MM.1S (cell line): ENCODE results near the gene ATG14.
A peak's percentile ranks its signal among the peaks of the same experiment; 100 is the strongest.

Source experiments
- DNase-seq: peaks from one replicate; pipeline ENCODE4 v3.0.0-alpha.2; 2015
- H2AFZ ChIP-seq: fragments of 300-600 bp; sonication (generic); 2 replicates; pipeline ENCODE4 v1.6.0; 2016; ENCODE audit warnings: antibody characterized with exemption, low read length
- H3F3A ChIP-seq: fragments of 300-600 bp; sonication (generic); 2 replicates; pipeline ENCODE4 v1.6.1; 2016; ENCODE audit warnings: mild to moderate bottlenecking, antibody characterized with exemption, low read length, moderate library complexity, mixed read lengths; ENCODE audit not compliant: insufficient read depth
- H3K27ac ChIP-seq: fragments of 300-600 bp; sonication (generic); 2 replicates; pipeline ENCODE4 v1.5.1; 2016; ENCODE audit warnings: mild to moderate bottlenecking, low read length
- H3K27me3 ChIP-seq: fragments of 300-600 bp; sonication (generic); replicated peaks from 2 replicates; pipeline ENCODE4 v1.6.0; 2016; ENCODE audit warnings: low read length; ENCODE audit not compliant: insufficient read depth
- H3K36me3 ChIP-seq: fragments of 300-600 bp; sonication (generic); replicated peaks from 2 replicates; pipeline ENCODE4 v1.6.1; 2016; ENCODE audit warnings: mild to moderate bottlenecking, low read length, mixed read lengths; ENCODE audit not compliant: insufficient read depth
- H3K4me1 ChIP-seq: fragments of 300-600 bp; sonication (generic); 2 replicates; pipeline ENCODE4 v1.6.1; 2016; ENCODE audit warnings: low read length, mixed read lengths
- H3K4me2 ChIP-seq: fragments of 300-600 bp; sonication (generic); 2 replicates; pipeline ENCODE4 v1.6.0; 2016; ENCODE audit warnings: low read depth, low read length
- H3K4me3 ChIP-seq: fragments of 300-600 bp; sonication (generic); 2 replicates; pipeline ENCODE4 v1.5.1; 2016; ENCODE audit warnings: low read length, mixed read lengths
- H3K79me2 ChIP-seq: fragments of 300-600 bp; sonication (generic); 2 replicates; pipeline ENCODE4 v1.6.1; 2016; ENCODE audit warnings: mixed run types, low read length, mixed read lengths
- H3K9ac ChIP-seq: fragments of 300-600 bp; sonication (generic); 2 replicates; pipeline ENCODE4 v1.6.1; 2016; ENCODE audit warnings: low read length, mixed read lengths
- H3K9me2 ChIP-seq: fragments of 300-600 bp; sonication (generic); replicated peaks from 2 replicates; pipeline ENCODE4 v1.6.1; 2016; ENCODE audit warnings: mild to moderate bottlenecking, low read length, mixed read lengths; ENCODE audit not compliant: insufficient read depth
- H3K9me3 ChIP-seq: fragments of 300-600 bp; sonication (generic); replicated peaks from 2 replicates; pipeline ENCODE4 v1.6.1; 2016; ENCODE audit warnings: mild to moderate bottlenecking, low read length, mixed read lengths; ENCODE audit not compliant: insufficient read depth
- H4K20me1 ChIP-seq: fragments of 300-600 bp; sonication (generic); 2 replicates; pipeline ENCODE4 v1.6.1; 2016; ENCODE audit warnings: mild to moderate bottlenecking, low read length, moderate library complexity, mixed read lengths; ENCODE audit not compliant: insufficient read depth
- CTCF ChIP-seq: fragments of 300-600 bp; sonication (generic); IDR thresholded peaks from 2 replicates; pipeline ENCODE4 v1.5.1; 2016; ENCODE audit warnings: antibody characterized with exemption, low read length, mixed read lengths
- EZH2 ChIP-seq: fragments of 300-600 bp; sonication (generic); optimal IDR thresholded peaks from 2 replicates; pipeline ENCODE3; 2017; ENCODE audit warnings: low read depth, mild to moderate bottlenecking, antibody characterized with exemption, low read length, mixed read lengths
- EZH2phosphoT487 ChIP-seq: fragments of 300-600 bp; sonication (generic); IDR thresholded peaks from 2 replicates; pipeline ENCODE4 v1.6.1; 2018; ENCODE audit warnings: antibody characterized with exemption, low read length

Gene ATG14

GRCh38 chr14:55433880-55434804 is 22.5 kb upstream of the ATG14 start:
- Histone ChIP-seq H2AFZ (peak overlapping the region; percentile 35; the same call in 1 of the 2 replicates), H3K9ac (no peak overlapping the region), H3K27me3 (no peaks in the 10 kb centered on the region), H4K20me1 (no peaks in the 10 kb centered on the region), H3K36me3 (no peaks in the 10 kb centered on the region), H3K4me3 (no peak overlapping the region), H3K27ac (no peak overlapping the region), H3F3A (peaks cover 4% of the 10 kb centered on the region), H3K4me2 (peak overlapping the region; percentile 43), H3K4me1 (peaks cover 24% of the 10 kb centered on the region), H3K9me2 (no peaks in the 10 kb centered on the region), H3K79me2 (no peaks in the 10 kb centered on the region), H3K9me3 (no peaks in the 10 kb centered on the region)
- no peak for DNase-seq
- TF ChIP-seq EZH2 (no peak), CTCF (no peak), EZH2phosphoT487 (no peak)

GRCh38 chr14:55432628-55433027 is 21.0 kb upstream of the ATG14 start:
- no peak for DNase-seq
- no peak overlapping the region for H3K4me3 ChIP-seq
- TF ChIP-seq EZH2phosphoT487, result no peak
- no peaks in the 10 kb centered on the region for H4K20me1 ChIP-seq
- H3K27ac ChIP-seq, result no peak overlapping the region
- no peaks in the 10 kb centered on the region for H3K9me2 ChIP-seq
- H3K4me1 ChIP-seq, result peaks cover 32% of the 10 kb centered on the region
- H3K9ac ChIP-seq, result no peak overlapping the region
- H3F3A ChIP-seq, result peaks cover 9% of the 10 kb centered on the region
- no peaks in the 10 kb centered on the region for H3K36me3 ChIP-seq
- H3K27me3 ChIP-seq, result no peaks in the 10 kb centered on the region
- no peak overlapping the region for H3K4me2 ChIP-seq
- H3K79me2 ChIP-seq, result no peaks in the 10 kb centered on the region
- no peaks in the 10 kb centered on the region for H3K9me3 ChIP-seq
- no peak overlapping the region for H2AFZ ChIP-seq

GRCh38 chr14:55430024-55430690 is 18.5 kb upstream of the ATG14 start:
- H2AFZ ChIP-seq, result peak overlapping the region; percentile 34; the same call in 1 of the 2 replicates
- H3K79me2 ChIP-seq, result no peaks in the 10 kb centered on the region
- no peaks in the 10 kb centered on the region for H4K20me1 ChIP-seq
- H3K4me3 ChIP-seq, result peak overlapping the region; percentile 39; the same call in 1 of the 2 replicates
- peak overlapping the region; percentile 74 for H3K4me2 ChIP-seq
- peak overlapping the region; percentile 68 for H3K9ac ChIP-seq
- TF ChIP-seq EZH2 (no peak), CTCF (peak; percentile 38)
- peak overlapping the region; percentile 97 for H3K27ac ChIP-seq
- peaks cover 32% of the 10 kb centered on the region for H3K4me1 ChIP-seq
- H3K9me3 ChIP-seq, result no peaks in the 10 kb centered on the region
- H3K27me3 ChIP-seq, result no peaks in the 10 kb centered on the region
- peak; percentile 91 for DNase-seq
- H3F3A ChIP-seq, result peaks cover 9% of the 10 kb centered on the region
- no peaks in the 10 kb centered on the region for H3K36me3 ChIP-seq
- no peaks in the 10 kb centered on the region for H3K9me2 ChIP-seq
